HG03378 (cell line): Measurements from ENCODE around the gene PTK7.
"Not testable (repeated sequence)": the region's sequence is repeated elsewhere in the genome, so short reads cannot be mapped to it uniquely, and the experiment has no call there.

Source experiments
- ATAC-seq: cut with Tn5 transposase; IDR thresholded peaks from one replicate; pipeline ENCODE4 v1.9.1; 2021; ENCODE audit warnings: mild to moderate bottlenecking, moderate library complexity; ENCODE audit not compliant: unreplicated experiment

PTK7 gene

DNA sequence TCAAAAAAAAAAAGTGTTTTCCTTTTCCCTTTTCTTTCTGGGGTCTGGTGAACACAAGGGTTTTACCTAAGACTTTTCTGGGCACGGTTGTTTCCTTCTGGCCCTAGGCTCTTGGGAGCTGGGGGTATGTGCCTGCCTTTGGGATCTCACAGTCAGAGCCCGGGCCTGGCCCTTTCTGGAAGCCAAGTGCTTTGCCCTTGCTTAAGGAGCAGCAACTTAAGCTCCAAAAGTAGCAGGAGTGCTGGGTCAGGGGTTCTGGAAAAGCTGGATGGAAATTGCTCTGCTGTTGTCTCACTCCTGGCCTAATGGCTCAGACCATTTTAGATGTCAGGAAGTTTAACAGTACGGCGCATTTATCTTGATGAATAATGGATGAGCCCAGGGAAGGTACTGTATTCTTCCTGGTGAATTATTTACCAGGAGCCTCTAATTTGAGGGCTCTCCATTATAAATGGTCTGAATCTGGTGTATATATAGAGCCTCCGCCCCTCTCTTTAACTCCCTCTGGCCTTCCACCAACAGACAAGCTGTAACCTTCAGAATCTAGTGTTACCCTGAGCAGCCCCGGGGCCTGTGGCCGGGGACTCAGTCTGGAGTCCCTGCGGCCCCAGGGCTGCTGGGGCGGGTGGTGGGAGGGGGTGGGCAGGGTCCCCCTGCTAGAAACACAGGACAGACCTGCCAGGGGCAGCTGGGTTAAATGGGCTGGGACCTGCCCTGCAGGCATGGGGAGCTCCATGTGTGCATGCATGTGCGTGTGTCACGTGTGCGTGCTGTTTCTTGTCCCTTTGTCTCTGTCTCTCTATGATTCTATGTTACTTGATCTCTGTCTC is 37.5 kb downstream of the PTK7 start:
- no peak for ATAC-seq

DNA sequence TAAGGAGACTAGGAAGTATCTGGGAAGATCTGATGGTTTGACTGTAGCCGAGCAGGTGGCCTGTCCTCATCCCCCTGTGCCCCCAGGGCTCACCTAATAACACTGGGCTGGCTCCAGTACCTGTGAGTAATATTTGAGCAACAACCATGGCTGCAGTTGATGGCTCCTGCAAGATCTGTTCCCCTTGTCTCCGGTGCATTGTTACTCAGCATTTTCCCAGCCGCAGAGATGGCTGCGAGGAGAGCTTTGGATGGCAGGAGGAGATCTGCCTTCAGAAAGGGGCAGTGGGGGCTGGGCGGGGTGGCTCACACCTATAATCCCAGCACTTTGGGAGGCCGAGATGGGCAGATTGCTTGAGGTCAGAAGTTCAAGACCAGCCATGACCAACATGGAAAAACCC is 39.3 kb downstream of the PTK7 start:
- no peak for ATAC-seq

- ATAC-seq, result not testable (repeated sequence)
Measured at GRCh38 chr6:43117466-43117865, 41.4 kb downstream of the PTK7 start.

DNA sequence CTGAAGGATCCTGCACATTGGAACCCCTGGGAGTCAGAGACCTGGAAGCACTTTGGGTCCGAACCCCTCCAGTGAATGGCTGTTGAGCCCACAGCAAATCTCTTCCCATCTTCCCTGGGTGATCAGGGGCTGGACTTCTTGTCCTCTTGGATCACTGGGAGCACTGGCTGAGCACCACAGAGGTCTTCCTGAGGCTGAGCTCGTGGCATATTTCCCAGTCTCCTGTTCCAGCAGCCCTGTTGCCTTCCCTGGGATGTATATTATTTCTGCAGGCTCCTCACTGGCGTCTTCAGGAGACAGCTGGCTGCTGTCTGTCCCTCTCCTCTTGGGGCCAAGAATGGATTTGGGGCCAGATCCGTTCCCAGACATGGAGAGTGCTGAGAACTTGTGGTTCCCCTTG is 43.4 kb downstream of the PTK7 start:
- ATAC-seq, result no peak

DNA sequence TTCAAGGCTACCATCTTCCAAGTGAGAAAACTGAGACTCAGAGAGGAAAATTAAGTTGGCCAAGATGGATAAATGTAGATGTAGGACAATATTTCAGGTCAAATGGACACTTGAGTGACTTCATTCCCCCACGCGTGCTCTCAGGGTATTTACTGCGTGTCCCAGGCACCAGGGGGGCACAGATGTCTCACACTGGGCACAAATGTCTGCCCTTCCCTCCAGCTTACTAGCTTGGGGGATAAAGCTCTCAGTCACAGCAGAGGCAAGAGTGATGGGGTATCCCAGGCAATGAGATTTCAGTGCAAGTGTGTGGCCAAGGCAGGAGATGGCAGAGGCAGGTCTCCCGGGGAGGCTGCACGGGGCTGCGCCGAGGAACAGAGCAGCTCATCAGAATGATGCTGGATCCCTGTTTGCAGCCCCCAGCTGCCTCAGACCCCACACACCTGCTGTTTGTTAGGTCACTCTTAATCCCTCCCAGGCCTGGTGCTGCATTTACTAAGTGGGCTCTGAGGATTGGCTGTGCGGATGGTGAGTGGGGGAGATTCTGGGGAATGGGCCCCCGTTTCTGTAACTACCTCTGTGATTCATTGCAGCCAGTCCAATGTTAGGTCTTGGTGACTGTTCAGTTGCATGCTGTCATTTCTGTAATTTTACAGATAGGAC is 44.1 kb downstream of the PTK7 start:
- ATAC-seq, result no peak

- no peak for ATAC-seq
Measured at GRCh38 chr6:43120944-43121913, 45.1 kb downstream of the PTK7 start.

DNA sequence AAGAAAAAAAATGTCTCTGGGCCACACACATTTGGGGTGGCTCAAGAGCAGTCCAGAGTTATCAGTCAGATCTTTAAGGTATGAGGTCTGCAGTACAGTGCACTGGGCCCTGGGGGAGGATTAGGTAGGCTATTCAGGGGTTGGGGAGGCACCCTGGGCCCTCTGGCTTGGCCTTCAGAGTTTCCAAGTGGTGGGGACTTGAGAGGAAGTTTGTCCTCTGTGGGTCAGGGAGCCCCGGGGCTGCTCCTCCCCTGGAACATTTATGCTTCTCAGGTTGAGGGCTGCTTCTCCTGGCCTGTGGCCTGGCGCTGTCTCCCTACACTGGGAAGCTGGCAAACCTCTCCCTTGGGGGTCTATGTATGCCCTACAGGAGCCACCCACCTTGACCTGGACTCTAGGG is 46.0 kb downstream of the PTK7 start:
- ATAC-seq, result no peak

- no peak for ATAC-seq
Measured at GRCh38 chr6:43123461-43124314, 47.6 kb downstream of the PTK7 start.

DNA sequence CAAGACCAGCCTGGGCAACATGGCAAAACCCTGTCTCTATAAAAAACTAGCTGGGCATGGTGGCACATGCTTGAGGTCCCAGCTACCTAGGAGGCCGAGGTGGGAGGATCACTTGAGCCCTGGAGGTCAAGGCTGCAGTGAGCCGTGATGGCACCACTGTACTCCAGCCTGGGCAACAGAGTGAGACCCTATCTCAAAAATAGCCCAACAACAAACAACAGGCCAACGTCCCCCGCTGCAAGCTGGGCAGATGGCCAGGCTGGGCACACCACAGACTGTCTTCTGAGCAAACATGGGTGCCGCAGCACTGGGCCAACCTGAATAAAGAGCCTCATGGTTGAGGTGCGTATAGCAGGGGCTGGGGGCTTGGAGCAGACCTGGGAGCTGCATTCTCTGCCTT is 48.4 kb downstream of the PTK7 start:
- ATAC-seq, result no peak

GRCh38 chr6:43125119-43125518 is 49.0 kb downstream of the PTK7 start:
- no peak for ATAC-seq

DNA sequence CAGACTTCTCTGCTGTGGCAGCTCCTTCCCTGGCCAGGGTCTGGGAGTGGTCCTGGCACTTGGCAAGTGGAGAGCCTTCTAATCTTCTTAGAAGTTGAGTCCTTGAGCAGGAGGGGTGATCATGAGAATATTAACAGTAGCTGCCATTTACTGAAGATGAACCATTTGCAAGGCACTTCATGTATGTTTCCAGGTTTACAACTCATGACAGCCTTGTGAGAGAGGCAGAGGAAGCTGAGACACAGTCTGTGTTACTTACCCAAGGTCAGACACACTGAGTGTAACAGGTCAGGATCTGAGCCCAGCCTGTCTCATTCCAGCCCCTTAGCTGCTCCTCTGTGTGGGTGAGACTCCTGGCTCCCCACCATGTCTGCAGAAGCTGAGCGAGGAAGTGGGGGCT is 49.4 kb downstream of the PTK7 start:
- ATAC-seq, result no peak

DNA sequence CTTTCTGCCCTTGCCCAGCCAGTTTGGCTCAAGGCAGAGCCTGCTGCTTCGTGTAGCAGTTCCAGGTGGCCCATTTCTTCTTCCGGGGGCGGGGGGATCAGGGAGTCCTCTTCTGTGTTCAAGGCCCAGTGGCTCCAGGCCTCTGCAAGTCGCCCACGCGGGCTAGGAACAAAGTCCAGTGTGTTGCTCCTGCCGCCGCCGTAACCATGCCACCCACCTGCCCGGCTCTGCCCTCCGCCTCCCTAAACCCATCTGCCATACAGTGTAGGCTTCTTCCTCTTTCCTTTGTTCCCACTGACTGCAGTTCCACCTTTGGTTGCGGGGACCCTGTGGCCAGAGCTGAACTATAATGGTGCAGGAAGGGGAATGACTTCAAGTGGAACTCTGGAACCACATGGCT is 51.1 kb downstream of the PTK7 start:
- no peak for ATAC-seq

- no peak for ATAC-seq
Measured at GRCh38 chr6:43127877-43128276, 51.8 kb downstream of the PTK7 start.

DNA sequence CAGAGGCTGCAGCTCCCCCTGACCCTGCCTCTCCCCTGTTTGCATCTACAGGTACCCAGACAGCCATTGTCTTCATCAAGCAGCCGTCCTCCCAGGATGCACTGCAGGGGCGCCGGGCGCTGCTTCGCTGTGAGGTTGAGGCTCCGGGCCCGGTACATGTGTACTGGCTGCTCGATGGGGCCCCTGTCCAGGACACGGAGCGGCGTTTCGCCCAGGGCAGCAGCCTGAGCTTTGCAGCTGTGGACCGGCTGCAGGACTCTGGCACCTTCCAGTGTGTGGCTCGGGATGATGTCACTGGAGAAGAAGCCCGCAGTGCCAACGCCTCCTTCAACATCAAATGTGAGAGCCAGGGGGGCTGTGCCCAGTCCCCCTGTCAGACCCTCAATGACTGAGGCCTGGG is 52.8 kb downstream of the PTK7 start:
- no peak for ATAC-seq

GRCh38 chr6:43129434-43130194 is 53.5 kb downstream of the PTK7 start:
- no peak for ATAC-seq

DNA sequence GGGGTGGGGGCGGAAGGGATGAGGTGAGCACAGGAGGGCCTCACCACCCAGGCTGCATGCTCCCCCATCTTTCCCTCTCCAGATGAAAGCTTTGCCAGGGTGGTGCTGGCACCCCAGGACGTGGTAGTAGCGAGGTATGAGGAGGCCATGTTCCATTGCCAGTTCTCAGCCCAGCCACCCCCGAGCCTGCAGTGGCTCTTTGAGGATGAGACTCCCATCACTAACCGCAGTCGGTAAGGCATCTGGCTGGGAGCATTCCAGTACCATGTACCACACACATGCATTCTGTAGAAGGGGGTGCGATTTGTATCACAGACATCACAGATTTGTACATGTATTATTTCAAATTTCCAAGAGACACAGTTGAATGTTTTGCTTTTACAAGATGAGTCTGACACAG is 54.3 kb downstream of the PTK7 start:
- no peak for ATAC-seq

- ATAC-seq, result not testable (repeated sequence)
Measured at GRCh38 chr6:43131379-43131778, 55.3 kb downstream of the PTK7 start.

DNA sequence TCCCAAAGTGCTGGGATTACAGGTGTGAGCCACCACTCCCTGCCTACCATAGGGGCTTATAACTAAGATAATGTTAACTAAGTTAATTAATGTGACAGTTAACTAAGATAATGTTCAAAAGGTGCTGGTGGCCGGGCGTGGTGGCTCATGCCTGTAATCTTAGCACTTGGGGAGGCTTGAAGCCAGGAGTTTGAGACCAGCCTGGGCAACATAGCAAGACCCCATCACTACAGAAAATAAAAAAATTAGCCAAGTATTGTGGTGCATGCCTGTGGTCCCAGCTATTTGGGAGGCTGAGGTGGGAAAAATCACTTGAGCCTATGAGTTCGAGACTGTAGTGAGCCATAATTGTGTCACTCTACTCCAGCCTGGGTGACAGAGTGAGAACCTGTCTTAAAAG is 62.2 kb downstream of the PTK7 start:
- no peak for ATAC-seq

DNA sequence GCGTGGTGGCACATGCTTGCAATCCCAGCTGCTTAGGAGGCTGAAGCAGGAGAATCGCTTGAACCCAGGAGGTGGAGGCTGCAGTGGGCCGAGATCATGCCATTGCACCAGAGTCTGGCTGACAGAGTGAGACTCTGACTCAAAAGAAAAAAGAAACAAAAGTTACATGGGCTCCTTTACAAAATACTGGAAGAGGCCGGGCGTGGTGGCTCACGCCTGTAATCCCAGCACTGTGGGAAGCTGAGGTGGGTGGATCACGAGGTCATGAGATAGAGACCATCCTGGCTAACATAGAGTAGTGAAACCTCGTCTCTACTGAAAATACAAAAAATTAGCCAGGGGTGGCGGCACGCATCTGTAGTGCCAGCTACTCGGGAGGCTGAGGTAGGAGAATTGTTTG is 63.9 kb downstream of the PTK7 start:
- ATAC-seq, result not testable (repeated sequence)

GRCh38 chr6:43141644-43142043 is 65.5 kb downstream of the PTK7 start:
- ATAC-seq, result no peak
